Bone marrow (tissue), 2 donors: ENCODE results near the gene PHF21A.
"Not testable (repeated sequence)": the region's sequence is repeated elsewhere in the genome, so short reads cannot be mapped to it uniquely, and the experiment has no call there.

ENCODE experiments used
- DNase-seq, 2 donors: peaks; one replicate each; lab custom pipeline; 2025; lab: John Stamatoyannopoulos, UW

The PHF21A gene

GRCh38 chr11:46036009-46036408 is 85.2 kb downstream of the PHF21A start:
- no peak for DNase-seq

DNA sequence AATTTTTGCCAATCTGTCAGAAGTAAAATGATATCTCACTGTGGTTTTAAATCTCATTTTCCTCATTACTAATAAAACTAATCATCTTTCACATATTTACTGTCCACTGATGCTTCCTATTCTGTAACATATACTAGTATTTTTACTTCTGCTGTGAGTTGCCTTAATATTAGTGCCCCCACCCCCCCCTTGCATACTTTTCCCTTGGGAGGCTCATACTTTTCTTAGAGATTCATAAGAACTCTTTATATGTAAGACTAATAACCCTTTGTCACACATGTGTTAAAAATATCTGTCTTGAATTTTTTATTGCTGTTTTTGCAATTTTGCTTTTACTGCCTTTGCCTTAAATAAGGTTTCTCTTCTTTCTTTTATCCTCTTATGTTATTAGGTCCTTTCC is 87.2 kb downstream of the PHF21A start:
- no peak for DNase-seq

- no peak for DNase-seq
These were observed 94.5 kb downstream of the PHF21A start for GRCh38 chr11:46026606-46027293.

- DNase-seq, result no peak
These were observed 101.1 kb downstream of the PHF21A start for GRCh38 chr11:46020084-46020599.

GRCh38 chr11:46018651-46019050 is 102.6 kb downstream of the PHF21A start:
- DNase-seq, result no peak

DNA sequence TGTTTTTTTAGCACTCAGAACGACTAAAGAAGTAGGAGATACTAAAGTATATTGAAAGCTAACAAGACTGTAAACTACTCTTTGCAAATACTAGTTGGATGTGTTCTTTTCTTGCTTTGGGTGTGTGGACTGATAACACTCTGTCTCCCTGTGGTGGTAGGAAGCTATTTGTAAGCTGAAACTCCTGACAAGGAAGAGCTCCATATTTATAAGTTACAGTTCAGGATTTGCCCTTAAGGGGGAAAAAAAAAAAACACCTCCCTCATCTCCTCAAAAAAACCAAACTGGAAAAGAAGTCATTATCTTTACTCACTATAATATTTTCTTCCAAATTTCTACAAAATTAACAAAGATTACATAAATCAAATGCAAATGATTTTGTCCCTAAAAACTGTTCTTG is 103.9 kb downstream of the PHF21A start:
- no peak for DNase-seq

GRCh38 chr11:46015941-46016340 is 105.3 kb downstream of the PHF21A start:
- no peak for DNase-seq

- DNase-seq, result not testable (repeated sequence)
These were observed 107.1 kb downstream of the PHF21A start for GRCh38 chr11:46014168-46014567.

DNA sequence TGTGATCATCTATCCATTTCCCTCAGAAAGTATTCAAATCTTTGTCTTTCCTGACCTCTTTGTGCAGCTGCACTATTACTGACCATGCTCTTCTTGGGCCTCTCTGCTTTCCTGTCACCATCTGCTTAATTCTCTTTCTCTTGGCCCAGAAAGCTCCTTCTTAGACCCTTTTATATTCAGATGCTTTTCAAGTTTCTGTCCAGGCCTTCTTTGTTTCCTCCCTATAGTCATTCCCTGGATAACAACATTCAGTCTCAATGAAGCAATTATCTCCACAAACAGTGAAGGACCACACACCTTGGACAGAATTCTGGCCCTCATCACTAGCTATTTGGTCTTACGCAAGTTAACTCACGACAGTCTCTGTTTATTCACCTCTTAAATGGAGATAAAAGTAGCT is 109.1 kb downstream of the PHF21A start:
- DNase-seq, result no peak

GRCh38 chr11:46010100-46010499 is 111.2 kb downstream of the PHF21A start:
- DNase-seq, result no peak

GRCh38 chr11:46009647-46010046 is 111.6 kb downstream of the PHF21A start:
- DNase-seq, result no peak

- peak in 1 of 2 donors; percentile 61 for DNase-seq
These were observed 114.7 kb downstream of the PHF21A start for GRCh38 chr11:46006418-46007070.

- peak in 1 of 2 donors; percentile 22 for DNase-seq
These were observed 117.7 kb downstream of the PHF21A start for GRCh38 chr11:46003572-46003971.

GRCh38 chr11:46002189-46002588 is 119.1 kb downstream of the PHF21A start:
- DNase-seq, result no peak

- no peak for DNase-seq
These were observed 119.8 kb downstream of the PHF21A start for GRCh38 chr11:46001448-46001914.

DNA sequence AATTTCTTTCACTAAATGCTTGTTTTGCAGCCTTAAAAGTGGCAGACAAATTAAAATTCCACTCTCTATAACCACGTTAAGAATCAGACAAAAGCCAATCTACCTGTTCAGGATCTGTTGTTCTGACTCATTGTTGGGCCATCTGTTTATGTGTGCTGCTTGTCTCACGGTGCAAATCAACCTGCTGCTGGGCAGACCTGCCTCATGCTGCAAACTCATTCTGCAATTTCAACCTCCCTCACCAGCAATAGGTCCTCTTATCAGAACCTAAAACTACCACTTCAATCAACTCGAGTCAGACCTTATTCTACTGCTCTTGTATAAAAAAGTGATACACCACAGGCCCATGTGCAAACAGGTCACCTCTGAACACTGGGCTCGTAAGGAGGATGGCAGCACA is 123.7 kb downstream of the PHF21A start:
- DNase-seq, result no peak

- no peak for DNase-seq
These were observed 125.9 kb downstream of the PHF21A start for GRCh38 chr11:45995342-45995734.

GRCh38 chr11:45994371-45995341 is 126.6 kb downstream of the PHF21A start:
- DNase-seq, result no peak

- no peak for DNase-seq
These were observed 127.7 kb downstream of the PHF21A start for GRCh38 chr11:45993531-45994001.

GRCh38 chr11:45988921-45989320 is 132.3 kb downstream of the PHF21A start:
- DNase-seq, result no peak

- no peak for DNase-seq
These were observed 136.0 kb downstream of the PHF21A start for GRCh38 chr11:45985212-45985611.

DNA sequence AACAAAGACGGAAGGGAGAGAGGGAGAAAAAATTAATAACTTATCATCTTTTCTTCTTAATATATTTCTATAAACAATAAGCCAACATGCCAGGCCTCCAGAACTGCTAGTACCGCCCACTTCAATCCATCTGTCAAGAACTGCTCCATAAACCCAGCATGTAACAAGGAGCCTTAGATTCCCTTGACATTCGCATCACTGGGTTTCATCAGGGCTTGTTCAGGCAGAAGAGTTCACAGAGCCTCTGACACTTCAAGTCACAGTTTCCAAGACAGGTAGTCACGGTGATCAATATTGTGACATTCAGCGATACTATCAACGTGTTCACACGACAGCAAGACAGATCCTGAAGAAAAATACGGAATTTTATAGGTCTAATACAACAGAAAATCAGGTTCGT is 137.1 kb downstream of the PHF21A start:
- no peak for DNase-seq
